SIG-M5 treated with dmso at 0.1 percent for 504 hours (cell line): ENCODE data around the gene SRPK2.

Experiments
- DNase-seq: peaks from one replicate; lab custom pipeline; 2025; ENCODE audit not compliant: unreplicated experiment; lab: John Stamatoyannopoulos, UW

The SRPK2 gene

GRCh38 chr7:105227391-105227790 is 161.3 kb downstream of the SRPK2 start:
- no peak for DNase-seq

GRCh38 chr7:105224884-105225651 is 163.7 kb downstream of the SRPK2 start:
- DNase-seq: peak; percentile 80

GRCh38 chr7:105222953-105223352 is 165.8 kb downstream of the SRPK2 start:
- DNase-seq: no peak

GRCh38 chr7:105219771-105220160 is 169.0 kb downstream of the SRPK2 start:
- no peak for DNase-seq

GRCh38 chr7:105218939-105219770 is 169.6 kb downstream of the SRPK2 start:
- DNase-seq: no peak

GRCh38 chr7:105218215-105218614 is 170.5 kb downstream of the SRPK2 start:
- no peak for DNase-seq

- no peak for DNase-seq
These were observed 171.9 kb downstream of the SRPK2 start for GRCh38 chr7:105216786-105217185.

GRCh38 chr7:105215821-105216220 is 172.9 kb downstream of the SRPK2 start:
- no peak for DNase-seq

- DNase-seq: no peak
These were observed 173.5 kb downstream of the SRPK2 start for GRCh38 chr7:105215182-105215581.

GRCh38 chr7:105213611-105214010 is 175.1 kb downstream of the SRPK2 start:
- DNase-seq: peak; percentile 69

GRCh38 chr7:105212212-105212611 is 176.5 kb downstream of the SRPK2 start:
- DNase-seq: no peak

GRCh38 chr7:105210721-105211205 is 178.0 kb downstream of the SRPK2 start:
- peak; percentile 6 for DNase-seq

- no peak for DNase-seq
These were observed 178.9 kb downstream of the SRPK2 start for GRCh38 chr7:105209870-105210269.

- no peak for DNase-seq
These were observed 179.3 kb downstream of the SRPK2 start for GRCh38 chr7:105209433-105209832.

- DNase-seq: no peak
These were observed 181.7 kb downstream of the SRPK2 start for GRCh38 chr7:105206985-105207384.

GRCh38 chr7:105205592-105206237 is 183.0 kb downstream of the SRPK2 start:
- DNase-seq: no peak

GRCh38 chr7:105204953-105205352 is 183.8 kb downstream of the SRPK2 start:
- DNase-seq: no peak

- DNase-seq: no peak
These were observed 184.2 kb downstream of the SRPK2 start for GRCh38 chr7:105204520-105204919.

- no peak for DNase-seq
These were observed 186.1 kb downstream of the SRPK2 start for GRCh38 chr7:105202616-105203015.

GRCh38 chr7:105199386-105199785 is 189.3 kb downstream of the SRPK2 start:
- no peak for DNase-seq

- DNase-seq: no peak
These were observed 190.5 kb downstream of the SRPK2 start for GRCh38 chr7:105198223-105198622.

- no peak for DNase-seq
These were observed 192.2 kb downstream of the SRPK2 start for GRCh38 chr7:105196473-105196872.
